ENCODE data around the gene TESK2. TPM values are rescaled to one million over a fixed set of nuclear protein-coding genes. Genes with fewer than 3 reads are reported as not detected.

The TESK2 gene
- total and polyA plus RNA-seq, 2 experiments from 2014 or later: 1.1 to 1.5 TPM

DNA sequence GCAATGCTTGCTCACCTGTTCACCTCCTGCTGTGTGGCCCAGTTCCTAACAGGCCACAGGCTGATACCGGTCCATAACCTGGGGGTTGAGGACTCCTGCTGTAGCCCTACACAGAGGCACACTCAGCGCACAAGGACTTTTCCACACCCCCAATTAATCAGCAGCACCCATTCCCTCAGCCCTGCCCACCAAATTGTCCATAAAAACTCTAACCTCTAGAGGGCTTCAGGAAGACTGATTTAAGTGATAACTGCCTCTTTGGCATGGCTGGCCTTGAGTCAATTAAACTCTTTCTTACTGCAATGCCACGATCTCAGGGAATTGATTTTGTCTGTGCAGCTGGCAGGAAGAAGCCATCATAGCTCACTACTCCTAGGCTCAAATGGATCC is 79.5 kb downstream of the TESK2 start:
- Histone ChIP-seq H4K20me1 (ENCODE audit: insufficient read depth) (no peaks in the 10 kb centered on the region), H3K9ac (no peak overlapping the region), H3K9me3 (ENCODE audit: low read depth) (no peaks in the 10 kb centered on the region), H3K36me3 (ENCODE audit: low read depth) (no peaks in the 10 kb centered on the region), H3K4me3 (no peak overlapping the region), H3F3A (ENCODE audit: insufficient read depth) (no peaks in the 10 kb centered on the region), H3K4me2 (ENCODE audit: unreplicated experiment) (no peak overlapping the region), H3K27ac (no peak overlapping the region), H3K27me3 (replicated peaks; ENCODE audit: insufficient read depth) (no peaks in the 10 kb centered on the region), H3K79me2 (ENCODE audit: insufficient read depth) (no peaks in the 10 kb centered on the region), H3K9me2 (ENCODE audit: insufficient read depth) (no peaks in the 10 kb centered on the region), H3K4me1 (ENCODE audit: insufficient read depth) (no peaks in the 10 kb centered on the region), H2AFZ (no peak overlapping the region)
- TF ChIP-seq EZH2 (IDR thresholded peaks at IDR 0.05; ENCODE audit: insufficient read depth, poor library complexity, severe bottlenecking): no peak
- TF ChIP-seq EZH2phosphoT487 (IDR thresholded peaks at IDR 0.05; ENCODE audit: insufficient read depth, low read depth): no peak
- WGBS, 2 experiments (ENCODE audit: low coverage in 1 of 2, low lambda C conversion rate in 2 of 2, missing lambda C conversion rate in 2 of 2): 58 to 84% methylated on average over 3 of the region's 3 CpGs
- no peak for DNase-seq
- in situ Hi-C loops (cut with MboI): no loop called here

DNA sequence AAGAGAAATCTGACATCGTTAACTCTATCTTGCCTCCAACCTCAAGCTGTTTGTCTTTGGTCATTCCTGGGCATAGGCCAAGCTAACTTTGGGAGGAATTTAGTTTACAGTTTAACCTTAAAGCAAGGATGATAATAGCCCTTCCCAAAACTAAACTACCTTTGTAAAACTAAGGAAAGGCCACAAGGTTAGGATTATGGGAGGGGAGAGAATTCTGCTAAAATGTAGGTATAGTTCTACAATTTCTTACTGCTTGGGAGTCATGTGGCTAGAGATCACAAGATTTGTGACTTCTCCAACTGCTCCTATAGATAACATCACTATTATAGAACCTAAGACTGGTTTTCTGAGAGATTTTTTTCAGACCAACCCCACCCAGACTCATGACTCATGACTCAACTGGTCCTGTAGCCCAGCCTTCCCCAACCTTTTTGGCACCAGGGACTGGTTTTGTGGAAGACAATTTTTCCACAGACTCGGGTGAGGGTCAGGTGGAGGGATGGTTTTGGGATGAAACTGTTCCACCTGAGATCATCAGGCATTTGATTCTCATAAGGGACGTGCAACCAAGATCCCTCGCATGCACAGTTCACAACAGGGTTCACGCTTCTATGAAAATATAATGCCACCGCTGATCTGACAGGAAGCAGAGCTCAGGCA is 80.0 kb downstream of the TESK2 start:
- 87 to 88% methylated on average over 6 of the region's 6 CpGs for WGBS, 2 experiments (ENCODE audit: low coverage in 1 of 2, low lambda C conversion rate in 2 of 2, missing lambda C conversion rate in 2 of 2)
- no peaks in the 10 kb centered on the region for H3K36me3 ChIP-seq (ENCODE audit: low read depth)
- in situ Hi-C loops (cut with MboI): no loop called here
- no peak overlapping the region for H2AFZ ChIP-seq
- H3K4me1 ChIP-seq (ENCODE audit: insufficient read depth): no peaks in the 10 kb centered on the region
- H4K20me1 ChIP-seq (ENCODE audit: insufficient read depth): no peaks in the 10 kb centered on the region
- no peak overlapping the region for H3K9ac ChIP-seq
- H3K4me3 ChIP-seq: no peak overlapping the region
- DNase-seq: peak; percentile 28
- no peaks in the 10 kb centered on the region for H3K9me2 ChIP-seq (ENCODE audit: insufficient read depth)
- no peak overlapping the region for H3K4me2 ChIP-seq (ENCODE audit: unreplicated experiment)
- H3K27ac ChIP-seq: no peak overlapping the region
- H3F3A ChIP-seq (ENCODE audit: insufficient read depth): no peaks in the 10 kb centered on the region
- H3K79me2 ChIP-seq (ENCODE audit: insufficient read depth): no peaks in the 10 kb centered on the region
- H3K27me3 ChIP-seq (replicated peaks; ENCODE audit: insufficient read depth): no peaks in the 10 kb centered on the region
- H3K9me3 ChIP-seq (ENCODE audit: low read depth): no peaks in the 10 kb centered on the region
- no peak for TF ChIP-seq EZH2 (IDR thresholded peaks at IDR 0.05; ENCODE audit: insufficient read depth, poor library complexity, severe bottlenecking)
- no peak for TF ChIP-seq EZH2phosphoT487 (IDR thresholded peaks at IDR 0.05; ENCODE audit: insufficient read depth, low read depth)

DNA sequence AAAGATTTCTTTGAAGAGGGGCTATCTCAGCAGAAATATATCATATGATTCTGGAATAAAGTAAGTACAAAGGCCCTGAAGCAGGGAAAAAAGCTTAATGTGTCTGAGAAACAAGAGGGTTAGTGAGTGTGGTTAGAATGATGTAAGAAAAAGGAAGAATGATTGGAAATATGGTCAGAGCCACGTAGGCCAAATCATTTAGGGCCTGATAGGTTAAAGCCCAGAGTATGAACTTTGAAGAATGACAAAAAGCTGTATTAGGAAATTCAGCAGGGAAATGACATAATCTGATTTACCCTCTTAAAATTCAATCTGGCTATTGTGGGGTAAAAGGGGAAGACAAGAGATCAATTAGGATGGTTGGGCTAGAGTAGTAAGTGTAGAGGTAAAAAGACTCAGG is 81.7 kb downstream of the TESK2 start:
- TF ChIP-seq EZH2phosphoT487 (IDR thresholded peaks at IDR 0.05; ENCODE audit: insufficient read depth, low read depth) (no peak), EZH2 (IDR thresholded peaks at IDR 0.05; ENCODE audit: insufficient read depth, poor library complexity, severe bottlenecking) (no peak)
- in situ Hi-C loops (cut with MboI): no loop called here

DNA sequence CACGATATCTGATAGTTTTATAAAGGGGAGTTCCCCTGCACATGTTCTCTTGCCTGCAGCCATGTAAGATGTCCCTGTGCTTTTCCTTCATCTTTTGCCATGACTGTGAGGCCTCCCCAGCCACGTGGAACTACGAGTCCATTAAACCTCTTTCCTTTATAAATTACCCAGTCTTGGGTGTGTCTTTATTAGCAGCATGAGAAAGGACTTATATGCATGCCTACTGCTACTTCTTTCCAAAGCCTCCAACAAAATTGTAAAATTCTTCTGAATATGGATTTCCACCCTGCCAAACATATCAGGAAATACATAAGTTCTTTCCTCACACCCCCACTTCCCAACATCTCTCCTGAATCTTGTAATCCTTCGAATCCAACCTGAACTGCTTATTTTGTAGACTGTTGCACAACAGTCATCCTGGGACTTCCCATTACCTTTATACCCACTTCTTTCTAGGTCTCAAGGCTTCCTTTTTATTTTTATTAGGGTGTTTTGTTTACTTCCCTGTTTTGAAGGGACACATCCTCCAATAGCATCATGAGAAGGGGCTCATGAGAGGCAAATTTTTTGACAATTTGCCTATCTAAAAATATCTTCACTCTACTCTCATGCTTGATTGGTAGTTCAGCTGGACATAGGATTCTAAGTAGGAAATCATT is 83.2 kb downstream of the TESK2 start:
- no peaks in the 10 kb centered on the region for H3K9me2 ChIP-seq (ENCODE audit: insufficient read depth)
- H3K27me3 ChIP-seq (replicated peaks; ENCODE audit: insufficient read depth): no peaks in the 10 kb centered on the region
- no peak overlapping the region for H3K27ac ChIP-seq
- no peak overlapping the region for H3K4me2 ChIP-seq (ENCODE audit: unreplicated experiment)
- no peak overlapping the region for H3K4me3 ChIP-seq
- no peaks in the 10 kb centered on the region for H3K79me2 ChIP-seq (ENCODE audit: insufficient read depth)
- H3K4me1 ChIP-seq (ENCODE audit: insufficient read depth): no peaks in the 10 kb centered on the region
- WGBS, 2 experiments (ENCODE audit: low coverage in 1 of 2, low lambda C conversion rate in 2 of 2, missing lambda C conversion rate in 2 of 2): 47 to 58% methylated on average over 4 of the region's 4 CpGs
- no peak for DNase-seq
- no peaks in the 10 kb centered on the region for H4K20me1 ChIP-seq (ENCODE audit: insufficient read depth)
- H3K9ac ChIP-seq: no peak overlapping the region
- no peaks in the 10 kb centered on the region for H3K9me3 ChIP-seq (ENCODE audit: low read depth)
- no peak overlapping the region for H2AFZ ChIP-seq
- no peaks in the 10 kb centered on the region for H3F3A ChIP-seq (ENCODE audit: insufficient read depth)
- in situ Hi-C loops (cut with MboI): no loop called here
- TF ChIP-seq EZH2 (IDR thresholded peaks at IDR 0.05; ENCODE audit: insufficient read depth, poor library complexity, severe bottlenecking): no peak
- no peak for TF ChIP-seq EZH2phosphoT487 (IDR thresholded peaks at IDR 0.05; ENCODE audit: insufficient read depth, low read depth)
- no peaks in the 10 kb centered on the region for H3K36me3 ChIP-seq (ENCODE audit: low read depth)

More for the DNA sequence above, 81.7 kb downstream of the TESK2 start:
- Histone ChIP-seq H3K79me2 (ENCODE audit: insufficient read depth) (no peaks in the 10 kb centered on the region), H3K9ac (no peak overlapping the region), H2AFZ (no peak overlapping the region), H3K27me3 (replicated peaks; ENCODE audit: insufficient read depth) (no peaks in the 10 kb centered on the region), H3K36me3 (ENCODE audit: low read depth) (no peaks in the 10 kb centered on the region), H3K4me1 (ENCODE audit: insufficient read depth) (no peaks in the 10 kb centered on the region), H3K9me2 (ENCODE audit: insufficient read depth) (no peaks in the 10 kb centered on the region), H3K27ac (no peak overlapping the region), H3F3A (ENCODE audit: insufficient read depth) (no peaks in the 10 kb centered on the region), H4K20me1 (ENCODE audit: insufficient read depth) (no peaks in the 10 kb centered on the region), H3K4me2 (ENCODE audit: unreplicated experiment) (no peak overlapping the region), H3K4me3 (no peak overlapping the region), H3K9me3 (ENCODE audit: low read depth) (no peaks in the 10 kb centered on the region)
- DNase-seq: no peak
- 65 to 93% methylated on average over 1 of the region's 1 CpG for WGBS, 2 experiments (ENCODE audit: low coverage in 1 of 2, low lambda C conversion rate in 2 of 2, missing lambda C conversion rate in 2 of 2)

All from GM23248 (cell line).